ENCODE measurements around the gene YBEY. TPM values are rescaled to one million over a fixed set of nuclear protein-coding genes. Genes with fewer than 3 reads are reported as not detected.

YBEY gene
- polyA plus RNA-seq, 1 donor from 2014 or later = 88.4 TPM

GRCh38 chr21:46346296-46347202 is 60.4 kb downstream of the YBEY start:
- no peak overlapping the region for H2AFZ ChIP-seq (ENCODE audit: low read depth, low read length)

GRCh38 chr21:46347203-46347550 is 61.0 kb downstream of the YBEY start:
- Histone ChIP-seq H3F3A (ENCODE audit: insufficient read depth, low read length, poor library complexity, severe bottlenecking) (no peaks in the 10 kb centered on the region), H3K9me3 (ENCODE audit: low read length) (no peaks in the 10 kb centered on the region), H3K9ac (ENCODE audit: low read length) (no peak overlapping the region), H3K27ac (ENCODE audit: low read length) (no peak overlapping the region), H3K4me3 (ENCODE audit: low read length) (no peak overlapping the region), H3K9me2 (ENCODE audit: insufficient read depth, low read length) (no peaks in the 10 kb centered on the region), H3K27me3 (ENCODE audit: insufficient read depth, low read depth, low read length) (no peaks in the 10 kb centered on the region), H4K20me1 (ENCODE audit: insufficient read depth) (no peaks in the 10 kb centered on the region), H3K4me2 (ENCODE audit: low read length) (no peak overlapping the region), H3K36me3 (ENCODE audit: insufficient read depth, low read length) (no peaks in the 10 kb centered on the region), H3K79me2 (replicated peaks; ENCODE audit: insufficient read depth, low read length) (no peaks in the 10 kb centered on the region), H2AFZ (ENCODE audit: low read depth, low read length) (no peak overlapping the region)
- TF ChIP-seq, protein P1, sequence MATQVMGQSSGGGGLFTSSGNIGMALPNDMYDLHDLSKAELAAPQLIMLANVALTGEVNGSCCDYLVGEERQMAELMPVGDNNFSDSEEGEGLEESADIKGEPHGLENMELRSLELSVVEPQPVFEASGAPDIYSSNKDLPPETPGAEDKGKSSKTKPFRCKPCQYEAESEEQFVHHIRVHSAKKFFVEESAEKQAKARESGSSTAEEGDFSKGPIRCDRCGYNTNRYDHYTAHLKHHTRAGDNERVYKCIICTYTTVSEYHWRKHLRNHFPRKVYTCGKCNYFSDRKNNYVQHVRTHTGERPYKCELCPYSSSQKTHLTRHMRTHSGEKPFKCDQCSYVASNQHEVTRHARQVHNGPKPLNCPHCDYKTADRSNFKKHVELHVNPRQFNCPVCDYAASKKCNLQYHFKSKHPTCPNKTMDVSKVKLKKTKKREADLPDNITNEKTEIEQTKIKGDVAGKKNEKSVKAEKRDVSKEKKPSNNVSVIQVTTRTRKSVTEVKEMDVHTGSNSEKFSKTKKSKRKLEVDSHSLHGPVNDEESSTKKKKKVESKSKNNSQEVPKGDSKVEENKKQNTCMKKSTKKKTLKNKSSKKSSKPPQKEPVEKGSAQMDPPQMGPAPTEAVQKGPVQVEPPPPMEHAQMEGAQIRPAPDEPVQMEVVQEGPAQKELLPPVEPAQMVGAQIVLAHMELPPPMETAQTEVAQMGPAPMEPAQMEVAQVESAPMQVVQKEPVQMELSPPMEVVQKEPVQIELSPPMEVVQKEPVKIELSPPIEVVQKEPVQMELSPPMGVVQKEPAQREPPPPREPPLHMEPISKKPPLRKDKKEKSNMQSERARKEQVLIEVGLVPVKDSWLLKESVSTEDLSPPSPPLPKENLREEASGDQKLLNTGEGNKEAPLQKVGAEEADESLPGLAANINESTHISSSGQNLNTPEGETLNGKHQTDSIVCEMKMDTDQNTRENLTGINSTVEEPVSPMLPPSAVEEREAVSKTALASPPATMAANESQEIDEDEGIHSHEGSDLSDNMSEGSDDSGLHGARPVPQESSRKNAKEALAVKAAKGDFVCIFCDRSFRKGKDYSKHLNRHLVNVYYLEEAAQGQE (IDR thresholded peaks at IDR 0.05; ENCODE audit: borderline replicate concordance) = no peak
- TF ChIP-seq RAD21 (conservative IDR thresholded peaks at IDR 0.05) = no peak
- TF ChIP-seq CTCF (IDR thresholded peaks at IDR 0.05; ENCODE audit: poor library complexity, severe bottlenecking) = no peak
- no peak for TF ChIP-seq MXI1 (conservative IDR thresholded peaks at IDR 0.05; ENCODE audit: poor library complexity, severe bottlenecking)
- no peak for TF ChIP-seq EP300 (conservative IDR thresholded peaks at IDR 0.05; ENCODE audit: poor library complexity, severe bottlenecking)
- TF ChIP-seq TAF1 (IDR thresholded peaks at IDR 0.05; ENCODE audit: low read depth) = no peak
- TF ChIP-seq POLR2AphosphoS5 (IDR thresholded peaks at IDR 0.05) = no peak
- no peak for TF ChIP-seq SMC3 (conservative IDR thresholded peaks at IDR 0.05; ENCODE audit: poor library complexity)

More at GRCh38 chr21:46346296-46347202, 60.4 kb downstream of the YBEY start:
- Histone ChIP-seq H3K9me2 (ENCODE audit: insufficient read depth, low read length) (no peaks in the 10 kb centered on the region), H3K4me2 (ENCODE audit: low read length) (no peak overlapping the region), H4K20me1 (ENCODE audit: insufficient read depth) (no peaks in the 10 kb centered on the region), H3K27ac (ENCODE audit: low read length) (no peak overlapping the region), H3K9me3 (ENCODE audit: low read length) (no peaks in the 10 kb centered on the region), H3K79me2 (replicated peaks; ENCODE audit: insufficient read depth, low read length) (peaks cover 3% of the 10 kb centered on the region), H3K27me3 (ENCODE audit: insufficient read depth, low read depth, low read length) (no peaks in the 10 kb centered on the region), H3K4me3 (ENCODE audit: low read length) (no peak overlapping the region), H3F3A (ENCODE audit: insufficient read depth, low read length, poor library complexity, severe bottlenecking) (no peaks in the 10 kb centered on the region), H3K9ac (ENCODE audit: low read length) (no peak overlapping the region), H3K36me3 (ENCODE audit: insufficient read depth, low read length) (no peaks in the 10 kb centered on the region)
- TF ChIP-seq TAF1 (IDR thresholded peaks at IDR 0.05; ENCODE audit: low read depth) (no peak), CTCF (IDR thresholded peaks at IDR 0.05; ENCODE audit: poor library complexity, severe bottlenecking) (no peak), SMC3 (conservative IDR thresholded peaks at IDR 0.05; ENCODE audit: poor library complexity) (no peak), EP300 (conservative IDR thresholded peaks at IDR 0.05; ENCODE audit: poor library complexity, severe bottlenecking) (no peak), RAD21 (conservative IDR thresholded peaks at IDR 0.05) (no peak), EZH2 (IDR thresholded peaks at IDR 0.05; ENCODE audit: borderline replicate concordance, insufficient read depth, low read length, poor library complexity, severe bottlenecking) (no peak), POLR2AphosphoS5 (IDR thresholded peaks at IDR 0.05) (no peak), MXI1 (conservative IDR thresholded peaks at IDR 0.05; ENCODE audit: poor library complexity, severe bottlenecking) (no peak)
- TF ChIP-seq, protein P1 (IDR thresholded peaks at IDR 0.05; ENCODE audit: borderline replicate concordance) = no peak

Data from neural cell (in vitro differentiated cells).